ENCODE results near the gene CRY2.

Gene CRY2

DNA sequence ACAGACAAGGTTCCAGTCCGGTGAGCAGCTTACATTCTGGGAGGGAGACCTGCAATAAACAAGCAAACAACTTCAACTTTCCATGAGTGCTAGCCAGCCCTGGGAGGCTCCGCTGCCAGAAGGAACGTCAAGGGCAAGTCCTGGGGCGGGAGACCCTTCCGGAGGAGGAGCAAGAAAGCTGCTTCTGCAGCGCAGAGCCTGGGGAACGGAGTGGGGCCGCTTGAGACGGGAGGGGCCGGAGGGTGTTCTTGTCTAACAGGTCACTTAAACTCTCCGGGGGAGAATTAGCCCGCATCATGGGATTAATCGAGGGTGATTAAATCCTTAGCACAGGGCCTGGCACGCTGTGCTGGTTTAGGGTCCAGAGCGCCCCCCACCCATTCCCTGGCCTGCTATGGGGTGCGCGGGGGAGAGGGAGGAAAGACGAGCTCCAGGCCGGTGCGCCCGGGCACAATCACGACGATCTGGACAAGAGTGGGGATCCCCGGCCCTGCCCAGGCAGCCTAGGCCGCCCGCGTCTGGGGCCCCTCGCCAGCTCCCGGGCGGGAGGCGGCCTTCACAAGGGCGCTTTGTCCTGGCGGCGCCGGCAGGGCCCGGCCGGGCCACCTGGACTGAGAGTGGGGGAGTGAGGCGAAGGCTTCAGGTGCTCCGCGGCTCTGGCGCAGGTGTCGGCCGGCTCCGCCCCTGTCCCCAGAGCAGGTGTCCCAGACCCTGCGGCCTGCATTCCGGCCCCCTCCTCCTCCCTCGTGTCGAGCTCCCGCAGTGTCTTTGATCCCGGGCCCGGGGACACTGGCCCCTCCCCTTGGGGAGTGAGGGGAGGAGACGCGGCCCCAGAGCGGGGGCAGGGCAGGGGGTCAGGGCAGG lies 74.5 kb downstream of the CRY2 start:
- Histone ChIP-seq H3K36me3 (no peaks in the 10 kb centered on the region), H3K9me3 (no peaks in the 10 kb centered on the region), H3K27me3 (peaks cover 66% of the 10 kb centered on the region), H3K4me3 (ENCODE audit: low read depth in 1 of 2, low read length in 1 of 2) (peak overlapping the region; percentile 27 to 56), H3K27ac (no peak overlapping the region), H3K4me1 (ENCODE audit: control insufficient read depth in 1 of 2, insufficient read depth in 1 of 2, low read depth in 1 of 2, low read length in 1 of 2) (peaks cover 31 to 32% of the 10 kb centered on the region in 2 experiments)
- TF ChIP-seq, protein P1, sequence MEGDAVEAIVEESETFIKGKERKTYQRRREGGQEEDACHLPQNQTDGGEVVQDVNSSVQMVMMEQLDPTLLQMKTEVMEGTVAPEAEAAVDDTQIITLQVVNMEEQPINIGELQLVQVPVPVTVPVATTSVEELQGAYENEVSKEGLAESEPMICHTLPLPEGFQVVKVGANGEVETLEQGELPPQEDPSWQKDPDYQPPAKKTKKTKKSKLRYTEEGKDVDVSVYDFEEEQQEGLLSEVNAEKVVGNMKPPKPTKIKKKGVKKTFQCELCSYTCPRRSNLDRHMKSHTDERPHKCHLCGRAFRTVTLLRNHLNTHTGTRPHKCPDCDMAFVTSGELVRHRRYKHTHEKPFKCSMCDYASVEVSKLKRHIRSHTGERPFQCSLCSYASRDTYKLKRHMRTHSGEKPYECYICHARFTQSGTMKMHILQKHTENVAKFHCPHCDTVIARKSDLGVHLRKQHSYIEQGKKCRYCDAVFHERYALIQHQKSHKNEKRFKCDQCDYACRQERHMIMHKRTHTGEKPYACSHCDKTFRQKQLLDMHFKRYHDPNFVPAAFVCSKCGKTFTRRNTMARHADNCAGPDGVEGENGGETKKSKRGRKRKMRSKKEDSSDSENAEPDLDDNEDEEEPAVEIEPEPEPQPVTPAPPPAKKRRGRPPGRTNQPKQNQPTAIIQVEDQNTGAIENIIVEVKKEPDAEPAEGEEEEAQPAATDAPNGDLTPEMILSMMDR (IDR thresholded peaks at IDR 0.05), result no peak

DNA sequence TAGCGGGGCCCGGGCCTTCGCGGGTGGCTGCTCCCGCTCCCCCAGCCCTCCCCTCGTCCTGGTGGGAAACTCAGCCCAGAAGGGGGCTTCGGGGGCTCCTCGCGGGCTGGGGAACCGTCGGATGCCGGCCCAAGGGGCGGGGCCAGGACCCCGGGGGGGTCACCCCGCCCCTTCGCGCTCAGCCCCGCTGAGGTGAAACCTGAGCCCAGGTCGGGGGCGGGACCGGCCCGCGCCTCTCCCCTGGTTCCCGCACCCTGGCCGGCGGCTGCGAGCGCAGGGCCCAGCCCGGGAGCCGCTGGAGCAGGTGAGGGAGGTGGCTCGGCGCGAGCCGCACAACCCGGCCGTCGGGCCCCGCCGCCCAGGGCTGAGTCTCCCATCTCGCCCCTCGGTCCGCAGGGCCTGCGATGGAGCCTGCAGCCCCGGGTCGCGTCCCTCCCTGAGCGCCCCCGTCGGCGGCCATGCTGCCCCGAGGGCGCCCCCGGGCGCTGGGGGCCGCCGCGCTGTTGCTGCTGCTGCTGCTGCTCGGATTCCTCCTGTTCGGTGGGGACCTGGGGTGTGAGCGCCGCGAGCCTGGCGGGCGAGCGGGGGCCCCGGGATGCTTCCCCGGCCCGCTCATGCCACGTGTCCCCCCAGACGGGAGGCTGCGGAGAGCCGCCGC lies 75.3 kb downstream of the CRY2 start, which contains the start of gene LARGE2:
TSS of gene LARGE2 (plus strand) at position 232 of the 658 bp plus-strand sequence. CDS start at position 459, 227 bp downstream.
- peaks cover 66% of the 10 kb centered on the region for H3K27me3 ChIP-seq
- no peak within 1 kb of the TSS for H3K27ac ChIP-seq
- H3K36me3 ChIP-seq, result no peaks in the 10 kb centered on the region
- no peaks in the 10 kb centered on the region for H3K9me3 ChIP-seq
- peak within 1 kb of the TSS; percentile 27 to 56 for H3K4me3 ChIP-seq (ENCODE audit: low read depth in 1 of 2, low read length in 1 of 2)
- TF ChIP-seq, protein P1 (IDR thresholded peaks at IDR 0.05), result no peak
- H3K4me1 ChIP-seq (ENCODE audit: control insufficient read depth in 1 of 2, insufficient read depth in 1 of 2, low read depth in 1 of 2, low read length in 1 of 2), result peaks cover 23 to 29% of the 10 kb centered on the region in 2 experiments

DNA sequence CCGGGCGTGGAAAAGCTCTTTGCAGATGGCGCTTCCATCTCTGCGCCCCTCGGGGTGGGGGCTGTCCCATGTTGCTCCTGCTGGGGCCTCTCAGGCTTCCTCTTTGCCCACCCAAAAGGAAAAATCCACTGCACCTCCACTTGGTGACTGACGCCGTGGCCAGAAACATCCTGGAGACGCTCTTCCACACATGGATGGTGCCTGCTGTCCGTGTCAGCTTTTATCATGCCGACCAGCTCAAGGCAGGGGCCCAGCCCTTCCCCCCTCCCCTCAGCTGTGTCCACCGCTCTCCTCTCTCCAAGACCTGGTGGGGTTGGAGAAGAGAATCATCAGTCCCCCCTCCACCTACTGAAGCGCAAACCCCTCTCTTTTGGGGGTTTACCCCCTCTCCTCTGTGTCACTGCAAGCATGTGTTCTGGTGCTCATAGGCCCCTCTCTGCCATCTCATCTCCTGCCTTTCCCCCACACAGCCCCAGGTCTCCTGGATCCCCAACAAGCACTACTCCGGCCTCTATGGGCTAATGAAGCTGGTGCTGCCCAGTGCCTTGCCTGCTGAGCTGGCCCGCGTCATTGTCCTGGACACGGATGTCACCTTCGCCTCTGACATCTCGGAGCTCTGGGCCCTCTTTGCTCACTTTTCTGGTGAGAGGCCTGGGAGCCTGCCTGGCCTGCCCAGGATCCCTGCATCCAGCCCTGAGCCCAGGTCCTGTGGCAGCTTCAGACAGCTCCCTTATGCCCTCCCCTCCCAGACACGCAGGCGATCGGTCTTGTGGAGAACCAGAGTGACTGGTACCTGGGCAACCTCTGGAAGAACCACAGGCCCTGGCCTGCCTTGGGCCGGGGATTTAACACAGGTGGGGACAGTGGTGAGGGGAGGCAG lies 77.0 kb downstream of the CRY2 start:
- H3K4me3 ChIP-seq (ENCODE audit: low read depth in 1 of 2, low read length in 1 of 2), result no peak overlapping the region
- peaks cover 66% of the 10 kb centered on the region for H3K27me3 ChIP-seq
- TF ChIP-seq, protein P1 (IDR thresholded peaks at IDR 0.05), result no peak

DNA sequence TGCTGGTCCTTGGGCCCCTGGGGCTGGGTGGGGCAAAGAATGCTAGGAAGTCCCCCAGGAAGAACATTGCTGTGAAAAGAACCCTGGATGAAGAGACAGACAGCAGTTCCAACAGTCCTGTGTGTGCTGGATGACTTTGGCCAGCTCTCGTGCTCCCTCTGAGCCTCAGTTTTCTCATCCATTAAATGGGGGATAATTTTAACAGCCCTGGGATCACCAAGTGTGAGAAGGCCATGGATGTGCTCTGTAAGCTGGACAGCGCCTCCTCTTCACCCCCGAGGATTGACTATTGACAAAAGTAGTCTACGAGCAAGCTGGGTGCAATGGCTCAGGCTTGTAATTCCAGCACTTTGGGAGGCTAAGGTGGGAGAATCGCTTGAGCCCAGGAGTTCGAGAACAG lies 77.7 kb downstream of the CRY2 start:
- TF ChIP-seq, protein P1 (IDR thresholded peaks at IDR 0.05), result no peak
- Histone ChIP-seq H3K9me3 (no peaks in the 10 kb centered on the region), H3K27ac (no peak overlapping the region), H3K4me1 (ENCODE audit: control insufficient read depth in 1 of 2, insufficient read depth in 1 of 2, low read depth in 1 of 2, low read length in 1 of 2) (peaks cover 16 to 27% of the 10 kb centered on the region in 2 experiments), H3K27me3 (peaks cover 62% of the 10 kb centered on the region), H3K36me3 (no peaks in the 10 kb centered on the region), H3K4me3 (ENCODE audit: low read depth in 1 of 2, low read length in 1 of 2) (no peak overlapping the region)

More for the DNA sequence above, 77.0 kb downstream of the CRY2 start:
- Histone ChIP-seq H3K36me3 (no peaks in the 10 kb centered on the region), H3K4me1 (ENCODE audit: control insufficient read depth in 1 of 2, insufficient read depth in 1 of 2, low read depth in 1 of 2, low read length in 1 of 2) (peaks cover 16 to 21% of the 10 kb centered on the region in 2 experiments), H3K27ac (no peak overlapping the region), H3K9me3 (no peaks in the 10 kb centered on the region)

DNA sequence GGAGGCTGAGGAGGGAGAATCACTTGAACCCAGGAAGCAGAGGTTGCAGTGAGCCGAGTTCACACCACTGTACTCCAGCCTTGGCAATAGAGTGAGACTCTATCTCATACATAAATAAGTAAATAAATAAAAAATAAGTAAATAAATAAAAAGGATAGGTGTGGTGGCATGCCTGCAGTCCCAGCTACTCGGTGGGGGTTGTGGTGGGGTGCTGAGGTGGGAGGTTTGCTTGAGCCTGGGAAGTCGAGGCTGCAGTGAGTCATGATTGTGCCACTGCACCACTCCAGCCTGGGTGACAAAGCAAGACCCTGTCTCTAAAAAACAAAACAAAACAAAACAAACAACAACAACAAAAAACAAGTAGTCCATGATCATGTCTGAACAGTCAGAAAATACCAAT lies 78.3 kb downstream of the CRY2 start:
- TF ChIP-seq, protein P1 (IDR thresholded peaks at IDR 0.05), result no peak
- Histone ChIP-seq H3K4me3 (ENCODE audit: low read depth in 1 of 2, low read length in 1 of 2) (no peak overlapping the region), H3K9me3 (no peaks in the 10 kb centered on the region), H3K4me1 (ENCODE audit: control insufficient read depth in 1 of 2, insufficient read depth in 1 of 2, low read depth in 1 of 2, low read length in 1 of 2) (peaks cover 18 to 33% of the 10 kb centered on the region in 2 experiments), H3K36me3 (peaks cover under 1% of the 10 kb centered on the region), H3K27ac (no peak overlapping the region), H3K27me3 (peaks cover 56% of the 10 kb centered on the region)

Data from neutrophil (primary cell).